ENCODE measurements around the gene NRP1.
"Not testable (repeated sequence)": the region's sequence is repeated elsewhere in the genome, so short reads cannot be mapped to it uniquely, and the experiment has no call there.

The NRP1 gene

GRCh38 chr10:33315891-33316290, 18.6 kb downstream of the NRP1 start:
- DNase-seq = no peak

GRCh38 chr10:33314811-33315561, 19.5 kb downstream of the NRP1 start:
- peak; percentile 32 for DNase-seq

- DNase-seq = no peak
These were observed 22.8 kb downstream of the NRP1 start for GRCh38 chr10:33311640-33312039.

- DNase-seq = no peak
These were observed 23.6 kb downstream of the NRP1 start for GRCh38 chr10:33310853-33311252.

GRCh38 chr10:33309406-33309805, 25.1 kb downstream of the NRP1 start:
- no peak for DNase-seq

GRCh38 chr10:33307835-33308234, 26.6 kb downstream of the NRP1 start:
- no peak for DNase-seq

- no peak for DNase-seq
These were observed 27.6 kb downstream of the NRP1 start for GRCh38 chr10:33306701-33307519.

- no peak for DNase-seq
These were observed 28.3 kb downstream of the NRP1 start for GRCh38 chr10:33306126-33306525.

GRCh38 chr10:33304423-33305225, 29.8 kb downstream of the NRP1 start:
- DNase-seq = no peak

- no peak for DNase-seq
These were observed 30.5 kb downstream of the NRP1 start for GRCh38 chr10:33303988-33304387.

GRCh38 chr10:33302208-33302829, 32.1 kb downstream of the NRP1 start:
- DNase-seq = no peak

GRCh38 chr10:33301097-33301789, 33.2 kb downstream of the NRP1 start:
- DNase-seq = peak; percentile 15

GRCh38 chr10:33300544-33300943, 33.9 kb downstream of the NRP1 start:
- DNase-seq = not testable (repeated sequence)

- no peak for DNase-seq
These were observed 35.6 kb downstream of the NRP1 start for GRCh38 chr10:33298893-33299292.

- no peak for DNase-seq
These were observed 36.4 kb downstream of the NRP1 start for GRCh38 chr10:33298110-33298509.

GRCh38 chr10:33295851-33296250, 38.6 kb downstream of the NRP1 start:
- DNase-seq = no peak

- DNase-seq = no peak
These were observed 40.8 kb downstream of the NRP1 start for GRCh38 chr10:33293531-33294170.

GRCh38 chr10:33293076-33293475, 41.4 kb downstream of the NRP1 start:
- no peak for DNase-seq

- DNase-seq = no peak
These were observed 43.3 kb downstream of the NRP1 start for GRCh38 chr10:33291053-33291592.

GRCh38 chr10:33290321-33291052, 44.0 kb downstream of the NRP1 start:
- DNase-seq = no peak

- no peak for DNase-seq
These were observed 44.7 kb downstream of the NRP1 start for GRCh38 chr10:33289776-33290175.

Data from NCI-H1694 treated with DMSO at 0.1 percent for 48 hours (cell line).